A549 (cell line): ENCODE results near the gene CDH4. TPM values are rescaled to one million over a fixed set of nuclear protein-coding genes. Genes with fewer than 3 reads are reported as not detected.

ENCODE experiments used
- ATAC-seq, 2 experiments: fragments of 200-7000 bp in 1 of 2; fragments of >200 bp in 1 of 2; cut with Nextera tagmentation in 1 of 2; cut with Tn5 transposase in 1 of 2; 3 replicates each; pipeline versions ENCODE4 v1.8.0 to v1.9.1; 2018 to 2020; ENCODE audit warnings: mild to moderate bottlenecking in 1 of 2, moderate library complexity in 1 of 2
- CTCF ChIA-PET: fragments of 300-600 bp; sonication (Branson Sonifier 250); formaldehyde crosslinking; extraction: SDS; loops from one replicate; lab custom pipeline; 2021; ENCODE audit warnings: antibody characterized with exemption, inconsistent platforms; lab: Yijun Ruan, JAX
- POLR2A ChIA-PET: fragments of 350-600 bp; formaldehyde crosslinking; extraction: SDS; loops from one replicate; lab custom pipeline; 2021; ENCODE audit warnings: antibody characterized with exemption, inconsistent platforms; lab: Yijun Ruan, JAX
- DNase-seq, 2 experiments: peaks; one replicate each; pipeline versions ENCODE4 v3.0.0 to v3.0.0-alpha.2; 2011 to 2016; ENCODE audit warnings: low read depth in 1 of 2, low spot score in 1 of 2
- FAIRE-seq: peaks from 2 replicates; lab custom pipeline; 2011; peaks lifted over from hg19 to GRCh38; lab: Jason Lieb, UNC
- H3K27ac ChIP-seq, 2 experiments: fragments of >200 bp; sonication (Bioruptor Twin); formaldehyde crosslinking; 3 replicates each; pipeline ENCODE4 v1.5.1; 2016 to 2017
- H3K4me1 ChIP-seq: fragments of >200 bp; sonication (Bioruptor Twin); formaldehyde crosslinking; 3 replicates; pipeline ENCODE4 v1.6.1; 2016
- H3K4me2 ChIP-seq: fragments of >200 bp; sonication (Bioruptor Twin); formaldehyde crosslinking; 3 replicates; pipeline ENCODE4 v1.6.1; 2016
- H3K4me3 ChIP-seq: fragments of >200 bp; sonication (Bioruptor Twin); formaldehyde crosslinking; 3 replicates; pipeline ENCODE4 v1.5.1; 2016
- H3K9me3 ChIP-seq: fragments of >200 bp; sonication (Bioruptor Twin); formaldehyde crosslinking; 3 replicates; pipeline ENCODE4 v1.6.1; 2016
- CBX8 ChIP-seq: fragments of 200-600 bp; sonication (generic); IDR thresholded peaks from 2 replicates; pipeline ENCODE4 v1.6.1; 2016
- CEBPB ChIP-seq, 2 experiments: fragments of >200 bp in 1 of 2; sonication (Bioruptor Twin) in 1 of 2; formaldehyde crosslinking in 1 of 2; IDR thresholded peaks; 2 replicates each; pipeline ENCODE4 v1.6.1; 2012 to 2016
- EHMT2 ChIP-seq: fragments of 200-600 bp; sonication (generic); IDR thresholded peaks from 2 replicates; pipeline ENCODE4 v1.6.1; 2016; ENCODE audit warnings: antibody characterized with exemption, low read depth, mild to moderate bottlenecking, moderate library complexity
- ELK1 ChIP-seq: fragments of 150-350 bp; IDR thresholded peaks from 2 replicates; pipeline ENCODE4 v1.6.1; 2014; ENCODE audit warnings: low read depth, mild to moderate bottlenecking, low read length
- EP300 ChIP-seq, 2 experiments: fragments of >200 bp; sonication (Bioruptor Twin); formaldehyde crosslinking; IDR thresholded peaks; 2 replicates in 1 of 2; 3 replicates in 1 of 2; pipeline ENCODE4 v1.6.1; 2016 to 2017
- FOSB ChIP-seq: fragments of 250-450 bp; sonication (Bioruptor Pico); IDR thresholded peaks from 2 replicates; pipeline ENCODE4 v1.5.0; 2020; ENCODE audit warnings: mild to moderate bottlenecking, moderate library complexity
- HDAC2 ChIP-seq: fragments of 200-600 bp; sonication (generic); IDR thresholded peaks from 2 replicates; pipeline ENCODE4 v1.6.1; 2016
- HEYL ChIP-seq: fragments of 250-450 bp; sonication (Bioruptor Pico); IDR thresholded peaks from 2 replicates; pipeline ENCODE4 v1.8.0; 2021; ENCODE audit warnings: mild to moderate bottlenecking, moderate library complexity
- MYC ChIP-seq: IDR thresholded peaks from 2 replicates; pipeline ENCODE4 v1.6.1; 2012; ENCODE audit warnings: mild to moderate bottlenecking, inconsistent platforms, low read length, improper control_type of control experiment, borderline replicate concordance
- NPAS2 ChIP-seq: fragments of 250-450 bp; sonication (Bioruptor Pico); IDR thresholded peaks from 2 replicates; pipeline ENCODE4 v1.8.0; 2022; ENCODE audit warnings: mild to moderate bottlenecking, moderate library complexity, borderline replicate concordance
- NR3C1 ChIP-seq: fragments of >200 bp; sonication (Bioruptor Twin); formaldehyde crosslinking; IDR thresholded peaks from 3 replicates; pipeline ENCODE4 v1.6.1; 2017
- PHF8 ChIP-seq: fragments of 200-600 bp; sonication (generic); IDR thresholded peaks from 2 replicates; pipeline ENCODE4 v1.6.1; 2016; ENCODE audit warnings: low read depth, mild to moderate bottlenecking, antibody characterized with exemption, moderate library complexity, borderline replicate concordance
- POLR2AphosphoS2 ChIP-seq: conservative IDR thresholded peaks from 2 replicates; pipeline ENCODE4 v1.6.1; 2012; ENCODE audit warnings: low read length, improper control_type of control experiment, inconsistent platforms
- REST ChIP-seq: fragments of 200-600 bp; sonication (generic); IDR thresholded peaks from 2 replicates; pipeline ENCODE4 v1.6.1; 2016; ENCODE audit warnings: antibody characterized with exemption, mild to moderate bottlenecking, moderate library complexity
- RNF2 ChIP-seq: fragments of 200-600 bp; sonication (generic); IDR thresholded peaks from 2 replicates; pipeline ENCODE4 v1.6.1; 2016; ENCODE audit warnings: low read depth, mild to moderate bottlenecking, antibody characterized with exemption, moderate library complexity, borderline replicate concordance
- SMC3 ChIP-seq: fragments of >200 bp; sonication (Bioruptor Twin); formaldehyde crosslinking; IDR thresholded peaks from 3 replicates; pipeline ENCODE4 v1.6.1; 2018; ENCODE audit warnings: inconsistent platforms
- SREBF2 ChIP-seq: fragments of 450-650 bp; IDR thresholded peaks from 2 replicates; pipeline ENCODE4 v1.6.1; 2014; ENCODE audit warnings: mild to moderate bottlenecking, moderate library complexity
- TFCP2L1 ChIP-seq: fragments of 250-450 bp; sonication (Bioruptor Pico); IDR thresholded peaks from 2 replicates; pipeline ENCODE4 v1.5.0; 2021; ENCODE audit warnings: mild to moderate bottlenecking
- WGBS: methylation state at CpG from one replicate; pipeline ENCODE4 v1.1.6; 2017; ENCODE audit errors: missing lambda C conversion rate; 5-methylcytosine and 5-hydroxymethylcytosine counted together
- polyA plus RNA-seq, 4 experiments: library from polyadenylated mRNA; depleted of rRNA in 3 of 4; stranded (reverse); fragments of >200 nt; fragmentation: RNase III in 1 of 4; extraction: RNeasy Plus Mini Kit Qiagen cat#74134 plus additional on column Dnase treatment in 1 of 4; gene quantifications; 2 replicates in 3 of 4; 3 replicates in 1 of 4; pipeline ENCODE4 v1.2.3, GENCODE V29; 2011 to 2017
- TF ChIP-seq, protein P1 (sequence below): fragments of 250-450 bp; sonication (Bioruptor Pico); IDR thresholded peaks from 2 replicates; pipeline ENCODE4 v1.5.0; 2021; ENCODE audit warnings: mild to moderate bottlenecking, moderate library complexity, borderline replicate concordance

The CDH4 gene
- polyA plus RNA-seq, 2 of the 4 experiments (the other 2 are of a cell fraction) = 3.4 to 10.3 TPM

DNA sequence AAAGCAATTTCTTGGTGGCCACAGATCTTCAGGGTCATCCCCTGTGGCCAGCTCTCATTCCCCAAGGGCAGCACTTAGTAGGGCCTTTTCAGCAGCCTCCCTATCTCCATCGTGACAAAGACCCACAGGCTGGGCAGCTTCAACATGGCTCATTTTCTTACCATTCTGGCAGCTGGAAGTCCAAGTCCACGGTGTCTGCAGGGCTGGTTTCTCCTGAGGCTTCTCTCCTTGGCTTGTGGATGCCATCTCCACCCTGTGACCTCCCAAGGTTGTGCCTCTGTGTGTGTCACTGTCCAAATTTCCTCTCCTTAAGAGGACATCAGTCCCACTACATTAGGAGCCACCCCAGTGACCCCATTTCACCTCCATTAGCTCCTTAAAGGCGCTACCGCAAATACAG lies 161.7 kb downstream of the CDH4 start:
- Histone ChIP-seq H3K4me2 (no peak overlapping the region), H3K9me3 (no peaks in the 10 kb centered on the region), H3K27ac (no peak overlapping the region), H3K4me1 (no peaks in the 10 kb centered on the region)
- DNase-seq = no peak
- no peak for TF ChIP-seq CBX8
- TF ChIP-seq MYC = no peak
- no peak for TF ChIP-seq ELK1
- no peak for TF ChIP-seq FOSB
- no peak for TF ChIP-seq HDAC2
- no peak for TF ChIP-seq SREBF2
- no peak for TF ChIP-seq SMC3
- no peak for TF ChIP-seq RNF2
- no peak for TF ChIP-seq NR3C1
- no peak for TF ChIP-seq EHMT2
- no peak for TF ChIP-seq HEYL
- no peak for TF ChIP-seq TFCP2L1
- TF ChIP-seq POLR2AphosphoS2 = no peak
- TF ChIP-seq, all 56 proteins: peak for 0
- FAIRE-seq (no peak), ATAC-seq (no peak)
- CTCF ChIA-PET = no interaction called here
- no peak overlapping the region for H3K4me3 ChIP-seq
- 79% methylated on average over 4 of the region's 4 CpGs for WGBS
- POLR2A ChIA-PET = no interaction called here

DNA sequence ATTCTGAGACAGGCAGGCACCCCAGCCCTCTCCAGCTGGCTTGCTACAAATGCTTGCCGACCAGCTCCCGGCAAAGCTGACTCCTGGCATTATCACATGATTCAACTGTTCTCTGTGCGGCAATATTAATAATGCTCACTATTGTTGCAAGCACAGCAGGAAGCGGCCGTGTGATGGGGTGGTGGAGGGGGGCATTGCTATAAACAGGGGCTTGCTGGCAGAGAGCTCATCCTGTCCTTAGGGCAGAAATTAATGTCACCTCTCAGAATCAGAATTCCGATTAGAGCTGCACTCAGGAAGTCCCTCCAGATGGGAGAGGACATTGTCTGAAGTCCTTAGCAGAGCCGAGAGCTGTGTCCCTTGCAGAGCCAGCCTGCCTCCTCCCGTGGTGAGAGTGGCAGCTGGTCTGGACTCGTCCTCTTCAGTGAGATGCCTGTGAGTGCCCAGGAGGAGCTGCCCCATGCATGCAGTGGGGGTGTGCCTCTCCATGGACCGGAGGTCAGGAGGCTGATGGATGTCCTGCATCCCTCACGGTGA lies 162.5 kb downstream of the CDH4 start:
- Histone ChIP-seq H3K4me3 (no peak overlapping the region), H3K4me1 (no peaks in the 10 kb centered on the region), H3K27ac (no peak overlapping the region), H3K4me2 (no peak overlapping the region), H3K9me3 (no peaks in the 10 kb centered on the region)
- FAIRE-seq (no peak), ATAC-seq (no peak), DNase-seq (no peak)
- ChIA-PET CTCF (no interaction called here), POLR2A (no interaction called here)
- 87% methylated on average over 8 of the region's 11 CpGs for WGBS
- TF ChIP-seq NPAS2 (CRISPR knock-in tag) (no peak), REST (no peak), PHF8 (no peak), EP300 (IDR thresholded peaks at IDR 0.05) (no peak), NR3C1 (no peak), CEBPB (IDR thresholded peaks at IDR 0.05) (no peak), EHMT2 (no peak)
- TF ChIP-seq, protein P1, sequence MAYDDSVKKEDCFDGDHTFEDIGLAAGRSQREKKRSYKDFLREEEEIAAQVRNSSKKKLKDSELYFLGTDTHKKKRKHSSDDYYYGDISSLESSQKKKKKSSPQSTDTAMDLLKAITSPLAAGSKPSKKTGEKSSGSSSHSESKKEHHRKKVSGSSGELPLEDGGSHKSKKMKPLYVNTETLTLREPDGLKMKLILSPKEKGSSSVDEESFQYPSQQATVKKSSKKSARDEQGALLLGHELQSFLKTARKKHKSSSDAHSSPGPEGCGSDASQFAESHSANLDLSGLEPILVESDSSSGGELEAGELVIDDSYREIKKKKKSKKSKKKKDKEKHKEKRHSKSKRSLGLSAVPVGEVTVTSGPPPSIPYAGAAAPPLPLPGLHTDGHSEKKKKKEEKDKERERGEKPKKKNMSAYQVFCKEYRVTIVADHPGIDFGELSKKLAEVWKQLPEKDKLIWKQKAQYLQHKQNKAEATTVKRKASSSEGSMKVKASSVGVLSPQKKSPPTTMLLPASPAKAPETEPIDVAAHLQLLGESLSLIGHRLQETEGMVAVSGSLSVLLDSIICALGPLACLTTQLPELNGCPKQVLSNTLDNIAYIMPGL (CRISPR knock-in tag) = no peak
